Neural cell (in vitro differentiated cells): Measurements from ENCODE around the gene KCNK15. TPM values are rescaled to one million over a fixed set of nuclear protein-coding genes. Genes with fewer than 3 reads are reported as not detected.

Experiments
- H2AFZ ChIP-seq: fragments of 200-600, 300-800 bp; sonication (generic), shearing (Covaris generic); 2 replicates; pipeline ENCODE4 v1.6.0; 2014; ENCODE audit warnings: low read depth, mild to moderate bottlenecking, antibody characterized with exemption, low read length, moderate library complexity
- H3F3A ChIP-seq: fragments of 200-600 bp; shearing (Covaris generic); 2 replicates; pipeline ENCODE4 v1.6.1; 2016; ENCODE audit warnings: mild to moderate bottlenecking, moderate library complexity, mixed read lengths, antibody characterized with exemption, low read length; ENCODE audit not compliant: insufficient read depth, poor library complexity, severe bottlenecking
- H3K27ac ChIP-seq: fragments of 200-600, 300-800 bp; sonication (generic), shearing (Covaris generic); 2 replicates; pipeline ENCODE4 v1.5.1; 2014; ENCODE audit warnings: mild to moderate bottlenecking, low read length, moderate library complexity
- H3K27me3 ChIP-seq: fragments of 300-800, 200-600 bp; sonication (generic), shearing (Covaris generic); 2 replicates; pipeline ENCODE4 v1.6.0; 2014; ENCODE audit warnings: mild to moderate bottlenecking, low read depth, low read length, moderate library complexity; ENCODE audit not compliant: insufficient read depth
- H3K36me3 ChIP-seq: fragments of 300-800, 200-600 bp; sonication (generic), shearing (Covaris generic); 2 replicates; pipeline ENCODE4 v1.5.1; 2014; ENCODE audit warnings: mild to moderate bottlenecking, antibody characterized with exemption, low read length, moderate library complexity; ENCODE audit not compliant: insufficient read depth
- H3K4me2 ChIP-seq: fragments of 300-800, 200-600 bp; sonication (generic), shearing (Covaris generic); 2 replicates; pipeline ENCODE4 v1.6.0; 2014; ENCODE audit warnings: mild to moderate bottlenecking, low read length
- H3K4me3 ChIP-seq: fragments of 300-800, 200-600 bp; sonication (generic), shearing (Covaris generic); 2 replicates; pipeline ENCODE4 v1.5.1; 2014; ENCODE audit warnings: mild to moderate bottlenecking, low read length, moderate library complexity
- H3K79me2 ChIP-seq: fragments of 200-600 bp; shearing (Covaris generic); replicated peaks from 2 replicates; pipeline ENCODE4 v1.6.0; 2014; ENCODE audit warnings: mild to moderate bottlenecking, low read length, moderate library complexity; ENCODE audit not compliant: insufficient read depth
- H3K9ac ChIP-seq: fragments of 300-800, 200-600 bp; sonication (generic), shearing (Covaris generic); 2 replicates; pipeline ENCODE4 v1.6.1; 2016; ENCODE audit warnings: mild to moderate bottlenecking, low read length, mixed read lengths
- H3K9me2 ChIP-seq: fragments of 200-600 bp; shearing (Covaris generic); 2 replicates; pipeline ENCODE4 v1.6.1; 2016; ENCODE audit warnings: mild to moderate bottlenecking, low read length, mixed read lengths; ENCODE audit not compliant: insufficient read depth
- H3K9me3 ChIP-seq: fragments of 200-600, 300-800 bp; sonication (generic), shearing (Covaris generic); 2 replicates; pipeline ENCODE4 v1.6.1; 2016; ENCODE audit warnings: mild to moderate bottlenecking, mixed run types, low read length, moderate library complexity, mixed read lengths
- H4K20me1 ChIP-seq: fragments of 200-600 bp; shearing (Covaris generic); 2 replicates; pipeline ENCODE4 v1.6.1; 2016; ENCODE audit warnings: mild to moderate bottlenecking, mixed run types; ENCODE audit not compliant: insufficient read depth
- EP300 ChIP-seq: fragments of 450-650 bp; conservative IDR thresholded peaks from 2 replicates; pipeline ENCODE4 v1.6.1; 2014; ENCODE audit warnings: antibody characterized with exemption, mild to moderate bottlenecking, moderate library complexity; ENCODE audit not compliant: poor library complexity, severe bottlenecking
- EZH2 ChIP-seq: fragments of 200-600, 300-800 bp; shearing (Covaris generic), sonication (generic); IDR thresholded peaks from 2 replicates; pipeline ENCODE4 v1.6.1; 2014; ENCODE audit warnings: antibody characterized with exemption, low read length, borderline replicate concordance, mild to moderate bottlenecking; ENCODE audit not compliant: insufficient read depth, poor library complexity, severe bottlenecking
- MXI1 ChIP-seq: fragments of 450-650 bp; conservative IDR thresholded peaks from 2 replicates; pipeline ENCODE4 v1.6.1; 2014; ENCODE audit warnings: antibody characterized with exemption, mild to moderate bottlenecking; ENCODE audit not compliant: poor library complexity, severe bottlenecking
- POLR2AphosphoS5 ChIP-seq: IDR thresholded peaks from 2 replicates; pipeline ENCODE4 v1.6.1; 2012
- RAD21 ChIP-seq: fragments of 450-650 bp; conservative IDR thresholded peaks from 2 replicates; pipeline ENCODE4 v1.6.1; 2014; ENCODE audit warnings: antibody characterized with exemption, mild to moderate bottlenecking, moderate library complexity
- SMC3 ChIP-seq: fragments of 450-650 bp; conservative IDR thresholded peaks from 2 replicates; pipeline ENCODE4 v1.6.1; 2014; ENCODE audit warnings: antibody characterized with exemption, mild to moderate bottlenecking, moderate library complexity; ENCODE audit not compliant: poor library complexity
- TAF1 ChIP-seq: IDR thresholded peaks from 2 replicates; pipeline ENCODE4 v1.6.1; 2012; ENCODE audit warnings: low read depth
- polyA plus RNA-seq: library from polyadenylated mRNA; depleted of rRNA; stranded (reverse); fragments of >200 nt; gene quantifications from 2 replicates; pipeline ENCODE4 v1.2.3, GENCODE V29; 2014
- TF ChIP-seq, protein P1 (sequence below): fragments of 450-650 bp; IDR thresholded peaks from 2 replicates; pipeline ENCODE4 v1.5.1; 2014; ENCODE audit warnings: antibody characterized with exemption, mild to moderate bottlenecking, moderate library complexity; ENCODE audit not compliant: poor library complexity, severe bottlenecking
- TF ChIP-seq, protein P2 (sequence below): IDR thresholded peaks from 2 replicates; pipeline ENCODE4 v1.6.1; 2012; ENCODE audit warnings: borderline replicate concordance

KCNK15 gene
- polyA plus RNA-seq, 1 donor from 2014 or later = not detected

DNA sequence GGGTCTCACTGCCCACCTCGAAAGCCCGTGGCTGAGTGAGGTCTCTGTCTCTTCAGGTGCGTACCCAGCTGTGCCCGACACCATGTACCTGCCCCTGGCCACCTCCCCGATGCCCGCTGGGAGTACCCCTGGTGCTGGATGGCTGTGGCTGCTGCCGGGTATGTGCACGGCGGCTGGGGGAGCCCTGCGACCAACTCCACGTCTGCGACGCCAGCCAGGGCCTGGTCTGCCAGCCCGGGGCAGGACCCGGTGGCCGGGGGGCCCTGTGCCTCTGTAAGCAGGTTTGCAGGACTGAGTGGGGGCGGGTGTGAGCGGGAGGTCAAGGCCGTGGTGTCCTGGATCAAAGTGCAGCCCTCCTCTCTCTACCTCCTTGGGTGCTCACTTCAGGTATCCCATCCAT, 25.8 kb upstream of the KCNK15 start:
- no peaks in the 10 kb centered on the region for H3F3A ChIP-seq
- no peaks in the 10 kb centered on the region for H3K79me2 ChIP-seq
- no peak overlapping the region for H3K4me3 ChIP-seq
- H3K36me3 ChIP-seq = no peaks in the 10 kb centered on the region
- H3K9me3 ChIP-seq = no peaks in the 10 kb centered on the region
- H2AFZ ChIP-seq = no peak overlapping the region
- no peaks in the 10 kb centered on the region for H3K9me2 ChIP-seq
- H4K20me1 ChIP-seq = no peaks in the 10 kb centered on the region
- no peak overlapping the region for H3K27ac ChIP-seq
- no peak overlapping the region for H3K9ac ChIP-seq
- H3K27me3 ChIP-seq = no peaks in the 10 kb centered on the region
- no peak overlapping the region for H3K4me2 ChIP-seq
- TF ChIP-seq EP300 (no peak), MXI1 (no peak), TAF1 (no peak), SMC3 (no peak), EZH2 (no peak), POLR2AphosphoS5 (no peak), RAD21 (no peak)
- TF ChIP-seq, protein P1, sequence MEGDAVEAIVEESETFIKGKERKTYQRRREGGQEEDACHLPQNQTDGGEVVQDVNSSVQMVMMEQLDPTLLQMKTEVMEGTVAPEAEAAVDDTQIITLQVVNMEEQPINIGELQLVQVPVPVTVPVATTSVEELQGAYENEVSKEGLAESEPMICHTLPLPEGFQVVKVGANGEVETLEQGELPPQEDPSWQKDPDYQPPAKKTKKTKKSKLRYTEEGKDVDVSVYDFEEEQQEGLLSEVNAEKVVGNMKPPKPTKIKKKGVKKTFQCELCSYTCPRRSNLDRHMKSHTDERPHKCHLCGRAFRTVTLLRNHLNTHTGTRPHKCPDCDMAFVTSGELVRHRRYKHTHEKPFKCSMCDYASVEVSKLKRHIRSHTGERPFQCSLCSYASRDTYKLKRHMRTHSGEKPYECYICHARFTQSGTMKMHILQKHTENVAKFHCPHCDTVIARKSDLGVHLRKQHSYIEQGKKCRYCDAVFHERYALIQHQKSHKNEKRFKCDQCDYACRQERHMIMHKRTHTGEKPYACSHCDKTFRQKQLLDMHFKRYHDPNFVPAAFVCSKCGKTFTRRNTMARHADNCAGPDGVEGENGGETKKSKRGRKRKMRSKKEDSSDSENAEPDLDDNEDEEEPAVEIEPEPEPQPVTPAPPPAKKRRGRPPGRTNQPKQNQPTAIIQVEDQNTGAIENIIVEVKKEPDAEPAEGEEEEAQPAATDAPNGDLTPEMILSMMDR = no peak
- TF ChIP-seq, protein P2, sequence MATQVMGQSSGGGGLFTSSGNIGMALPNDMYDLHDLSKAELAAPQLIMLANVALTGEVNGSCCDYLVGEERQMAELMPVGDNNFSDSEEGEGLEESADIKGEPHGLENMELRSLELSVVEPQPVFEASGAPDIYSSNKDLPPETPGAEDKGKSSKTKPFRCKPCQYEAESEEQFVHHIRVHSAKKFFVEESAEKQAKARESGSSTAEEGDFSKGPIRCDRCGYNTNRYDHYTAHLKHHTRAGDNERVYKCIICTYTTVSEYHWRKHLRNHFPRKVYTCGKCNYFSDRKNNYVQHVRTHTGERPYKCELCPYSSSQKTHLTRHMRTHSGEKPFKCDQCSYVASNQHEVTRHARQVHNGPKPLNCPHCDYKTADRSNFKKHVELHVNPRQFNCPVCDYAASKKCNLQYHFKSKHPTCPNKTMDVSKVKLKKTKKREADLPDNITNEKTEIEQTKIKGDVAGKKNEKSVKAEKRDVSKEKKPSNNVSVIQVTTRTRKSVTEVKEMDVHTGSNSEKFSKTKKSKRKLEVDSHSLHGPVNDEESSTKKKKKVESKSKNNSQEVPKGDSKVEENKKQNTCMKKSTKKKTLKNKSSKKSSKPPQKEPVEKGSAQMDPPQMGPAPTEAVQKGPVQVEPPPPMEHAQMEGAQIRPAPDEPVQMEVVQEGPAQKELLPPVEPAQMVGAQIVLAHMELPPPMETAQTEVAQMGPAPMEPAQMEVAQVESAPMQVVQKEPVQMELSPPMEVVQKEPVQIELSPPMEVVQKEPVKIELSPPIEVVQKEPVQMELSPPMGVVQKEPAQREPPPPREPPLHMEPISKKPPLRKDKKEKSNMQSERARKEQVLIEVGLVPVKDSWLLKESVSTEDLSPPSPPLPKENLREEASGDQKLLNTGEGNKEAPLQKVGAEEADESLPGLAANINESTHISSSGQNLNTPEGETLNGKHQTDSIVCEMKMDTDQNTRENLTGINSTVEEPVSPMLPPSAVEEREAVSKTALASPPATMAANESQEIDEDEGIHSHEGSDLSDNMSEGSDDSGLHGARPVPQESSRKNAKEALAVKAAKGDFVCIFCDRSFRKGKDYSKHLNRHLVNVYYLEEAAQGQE = no peak

DNA sequence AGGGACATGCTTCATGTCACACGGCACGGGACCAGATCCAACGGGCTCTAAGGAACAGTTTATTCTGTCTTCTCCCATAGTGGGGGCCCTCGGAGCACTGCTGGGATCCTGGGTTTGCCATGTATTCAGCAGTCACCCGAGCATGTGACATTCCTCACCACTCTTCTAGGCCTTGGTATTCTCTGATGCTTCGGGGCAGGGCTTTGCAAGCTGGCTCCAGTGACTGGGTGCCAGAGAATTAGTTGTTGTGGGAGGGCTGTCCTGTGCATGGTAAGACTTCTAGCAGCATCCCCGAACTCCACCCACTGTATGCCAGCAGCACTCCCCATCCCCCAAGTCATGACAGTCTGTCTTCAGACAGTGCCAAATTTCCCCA, 25.1 kb upstream of the KCNK15 start:
- H3K9me3 ChIP-seq = no peaks in the 10 kb centered on the region
- H3F3A ChIP-seq = no peaks in the 10 kb centered on the region
- H3K4me2 ChIP-seq = no peak overlapping the region
- H3K79me2 ChIP-seq = no peaks in the 10 kb centered on the region
- no peaks in the 10 kb centered on the region for H4K20me1 ChIP-seq
- no peak overlapping the region for H2AFZ ChIP-seq
- no peaks in the 10 kb centered on the region for H3K36me3 ChIP-seq
- H3K27ac ChIP-seq = no peak overlapping the region
- H3K4me3 ChIP-seq = no peak overlapping the region
- H3K9ac ChIP-seq = no peak overlapping the region
- H3K9me2 ChIP-seq = no peaks in the 10 kb centered on the region
- no peaks in the 10 kb centered on the region for H3K27me3 ChIP-seq
- TF ChIP-seq RAD21 = no peak
- no peak for TF ChIP-seq EP300
- no peak for TF ChIP-seq MXI1
- TF ChIP-seq, protein P1 = no peak
- no peak for TF ChIP-seq TAF1
- TF ChIP-seq, protein P2 = no peak
- TF ChIP-seq SMC3 = no peak
- TF ChIP-seq EZH2 = no peak
- no peak for TF ChIP-seq POLR2AphosphoS5
